Measurements from ENCODE around the gene SPACA6.

DNA sequence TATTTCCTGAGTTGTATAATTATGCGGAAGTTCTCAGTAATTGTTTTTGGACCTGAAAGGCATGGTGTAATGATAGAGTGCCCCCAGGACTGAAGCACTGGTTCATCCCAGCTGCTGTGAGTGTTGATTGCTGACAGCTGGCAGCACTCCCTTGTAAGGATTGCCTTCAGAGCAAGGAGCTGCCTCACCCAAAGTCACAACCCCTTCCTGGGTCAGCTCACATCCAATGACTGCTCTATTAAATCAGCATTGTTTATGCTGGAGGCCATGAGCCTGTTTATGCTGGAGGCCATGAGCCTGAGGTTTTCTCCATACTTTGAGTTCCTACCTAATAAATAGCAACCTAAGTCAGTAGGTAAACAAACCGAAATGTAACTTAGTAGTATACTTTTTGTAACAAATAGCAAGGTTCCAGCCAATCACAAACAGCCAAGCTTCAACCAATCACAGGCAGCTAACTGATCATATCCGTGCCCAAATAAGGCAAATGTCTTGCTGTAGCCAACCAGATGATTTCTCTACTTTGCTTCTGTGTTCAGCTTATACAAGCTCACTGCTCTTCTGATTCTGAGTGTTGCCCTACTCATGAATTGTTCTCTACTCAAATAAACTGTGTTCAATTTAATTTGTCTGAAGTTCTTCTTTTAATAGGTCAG lies 11.7 kb upstream of the SPACA6 start:
- no peak for TF ChIP-seq YY1 (IDR thresholded peaks at IDR 0.05)
- TF ChIP-seq, protein P1, sequence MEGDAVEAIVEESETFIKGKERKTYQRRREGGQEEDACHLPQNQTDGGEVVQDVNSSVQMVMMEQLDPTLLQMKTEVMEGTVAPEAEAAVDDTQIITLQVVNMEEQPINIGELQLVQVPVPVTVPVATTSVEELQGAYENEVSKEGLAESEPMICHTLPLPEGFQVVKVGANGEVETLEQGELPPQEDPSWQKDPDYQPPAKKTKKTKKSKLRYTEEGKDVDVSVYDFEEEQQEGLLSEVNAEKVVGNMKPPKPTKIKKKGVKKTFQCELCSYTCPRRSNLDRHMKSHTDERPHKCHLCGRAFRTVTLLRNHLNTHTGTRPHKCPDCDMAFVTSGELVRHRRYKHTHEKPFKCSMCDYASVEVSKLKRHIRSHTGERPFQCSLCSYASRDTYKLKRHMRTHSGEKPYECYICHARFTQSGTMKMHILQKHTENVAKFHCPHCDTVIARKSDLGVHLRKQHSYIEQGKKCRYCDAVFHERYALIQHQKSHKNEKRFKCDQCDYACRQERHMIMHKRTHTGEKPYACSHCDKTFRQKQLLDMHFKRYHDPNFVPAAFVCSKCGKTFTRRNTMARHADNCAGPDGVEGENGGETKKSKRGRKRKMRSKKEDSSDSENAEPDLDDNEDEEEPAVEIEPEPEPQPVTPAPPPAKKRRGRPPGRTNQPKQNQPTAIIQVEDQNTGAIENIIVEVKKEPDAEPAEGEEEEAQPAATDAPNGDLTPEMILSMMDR (IDR thresholded peaks at IDR 0.05; ENCODE audit: low read depth, low read length, missing input control) = no peak
- no peak for TF ChIP-seq REST (IDR thresholded peaks at IDR 0.05)
- TF ChIP-seq, protein P2, sequence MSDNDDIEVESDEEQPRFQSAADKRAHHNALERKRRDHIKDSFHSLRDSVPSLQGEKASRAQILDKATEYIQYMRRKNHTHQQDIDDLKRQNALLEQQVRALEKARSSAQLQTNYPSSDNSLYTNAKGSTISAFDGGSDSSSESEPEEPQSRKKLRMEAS (IDR thresholded peaks at IDR 0.05) = no peak
- TF ChIP-seq TAF1 (conservative IDR thresholded peaks at IDR 0.05) = no peak
- TF ChIP-seq JUND (IDR thresholded peaks at IDR 0.05) = no peak
- TF ChIP-seq, protein P3, sequence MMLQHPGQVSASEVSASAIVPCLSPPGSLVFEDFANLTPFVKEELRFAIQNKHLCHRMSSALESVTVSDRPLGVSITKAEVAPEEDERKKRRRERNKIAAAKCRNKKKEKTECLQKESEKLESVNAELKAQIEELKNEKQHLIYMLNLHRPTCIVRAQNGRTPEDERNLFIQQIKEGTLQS (IDR thresholded peaks at IDR 0.05) = no peak
- TF ChIP-seq GABPA (IDR thresholded peaks at IDR 0.05 in 1 of 2, conservative IDR thresholded peaks at IDR 0.05 in 1 of 2) = no peak
- no peak for TF ChIP-seq ZBTB33 (IDR thresholded peaks at IDR 0.05)
- no peak for TF ChIP-seq FOXA1 (IDR thresholded peaks at IDR 0.05)
